Measurements from ENCODE around the gene ADCYAP1. TPM values are rescaled to one million over a fixed set of nuclear protein-coding genes. Genes with fewer than 3 reads are reported as not detected.

ADCYAP1 gene
- total RNA-seq, 1 experiment from 2014 or later = not detected

GRCh38 chr18:939166-939565 is 34.5 kb downstream of the ADCYAP1 start:
- no peak overlapping the region for H3K9ac ChIP-seq (ENCODE audit: low read length)
- H2AFZ ChIP-seq (ENCODE audit: low read length) = no peak overlapping the region
- H3K27me3 ChIP-seq (ENCODE audit: low read length) = no peaks in the 10 kb centered on the region
- no peak overlapping the region for H3K27ac ChIP-seq (ENCODE audit: low read length)
- no peak overlapping the region for H3K4me2 ChIP-seq (ENCODE audit: low read depth, low read length, poor library complexity, severe bottlenecking)
- H3K79me2 ChIP-seq (ENCODE audit: low read length) = no peaks in the 10 kb centered on the region
- H4K20me1 ChIP-seq (ENCODE audit: insufficient read depth, low read depth, low read length) = no peaks in the 10 kb centered on the region
- no peak for DNase-seq
- no peaks in the 10 kb centered on the region for H3K9me2 ChIP-seq (replicated peaks; ENCODE audit: insufficient read depth, low read length)
- no peaks in the 10 kb centered on the region for H3K36me3 ChIP-seq (ENCODE audit: insufficient read depth, low read length)
- no peaks in the 10 kb centered on the region for H3K4me1 ChIP-seq (ENCODE audit: low read length)
- no peaks in the 10 kb centered on the region for H3K9me3 ChIP-seq (ENCODE audit: low read length)
- no peak overlapping the region for H3K4me3 ChIP-seq (ENCODE audit: low read length)

- H3K79me2 ChIP-seq (ENCODE audit: low read length) = no peaks in the 10 kb centered on the region
- no peak overlapping the region for H3K4me2 ChIP-seq (ENCODE audit: low read depth, low read length, poor library complexity, severe bottlenecking)
Measured at GRCh38 chr18:939958-940357, 35.3 kb downstream of the ADCYAP1 start.

GRCh38 chr18:941331-941730 is 36.7 kb downstream of the ADCYAP1 start:
- no peaks in the 10 kb centered on the region for H3K4me1 ChIP-seq (ENCODE audit: low read length)
- H3K79me2 ChIP-seq (ENCODE audit: low read length) = no peaks in the 10 kb centered on the region
- H3K27ac ChIP-seq (ENCODE audit: low read length) = no peak overlapping the region
- no peaks in the 10 kb centered on the region for H4K20me1 ChIP-seq (ENCODE audit: insufficient read depth, low read depth, low read length)
- H2AFZ ChIP-seq (ENCODE audit: low read length) = no peak overlapping the region
- H3K9ac ChIP-seq (ENCODE audit: low read length) = no peak overlapping the region
- no peaks in the 10 kb centered on the region for H3K9me2 ChIP-seq (replicated peaks; ENCODE audit: insufficient read depth, low read length)
- no peaks in the 10 kb centered on the region for H3K27me3 ChIP-seq (ENCODE audit: low read length)
- H3K36me3 ChIP-seq (ENCODE audit: insufficient read depth, low read length) = no peaks in the 10 kb centered on the region
- H3K4me3 ChIP-seq (ENCODE audit: low read length) = no peak overlapping the region
- no peak for DNase-seq
- H3K9me3 ChIP-seq (ENCODE audit: low read length) = no peaks in the 10 kb centered on the region
- no peak overlapping the region for H3K4me2 ChIP-seq (ENCODE audit: low read depth, low read length, poor library complexity, severe bottlenecking)

More at GRCh38 chr18:939958-940357, 35.3 kb downstream of the ADCYAP1 start:
- Histone ChIP-seq H3K4me1 (ENCODE audit: low read length) (no peaks in the 10 kb centered on the region), H3K36me3 (ENCODE audit: insufficient read depth, low read length) (no peaks in the 10 kb centered on the region), H2AFZ (ENCODE audit: low read length) (no peak overlapping the region), H3K27ac (ENCODE audit: low read length) (no peak overlapping the region), H3K27me3 (ENCODE audit: low read length) (no peaks in the 10 kb centered on the region), H4K20me1 (ENCODE audit: insufficient read depth, low read depth, low read length) (no peaks in the 10 kb centered on the region), H3K9me2 (replicated peaks; ENCODE audit: insufficient read depth, low read length) (no peaks in the 10 kb centered on the region), H3K9me3 (ENCODE audit: low read length) (no peaks in the 10 kb centered on the region), H3K4me3 (ENCODE audit: low read length) (no peak overlapping the region), H3K9ac (ENCODE audit: low read length) (no peak overlapping the region)
- DNase-seq = no peak

GRCh38 chr18:944440-944839 is 39.8 kb downstream of the ADCYAP1 start:
- H3K27ac ChIP-seq (ENCODE audit: low read length) = no peak overlapping the region
- H2AFZ ChIP-seq (ENCODE audit: low read length) = no peak overlapping the region
- no peak overlapping the region for H3K4me2 ChIP-seq (ENCODE audit: low read depth, low read length, poor library complexity, severe bottlenecking)
- DNase-seq = no peak
- H3K9me3 ChIP-seq (ENCODE audit: low read length) = no peaks in the 10 kb centered on the region
- no peak overlapping the region for H3K4me3 ChIP-seq (ENCODE audit: low read length)
- H3K9me2 ChIP-seq (replicated peaks; ENCODE audit: insufficient read depth, low read length) = no peaks in the 10 kb centered on the region
- H3K36me3 ChIP-seq (ENCODE audit: insufficient read depth, low read length) = no peaks in the 10 kb centered on the region
- H3K79me2 ChIP-seq (ENCODE audit: low read length) = no peaks in the 10 kb centered on the region
- H3K27me3 ChIP-seq (ENCODE audit: low read length) = no peaks in the 10 kb centered on the region
- no peak overlapping the region for H3K9ac ChIP-seq (ENCODE audit: low read length)
- H3K4me1 ChIP-seq (ENCODE audit: low read length) = no peaks in the 10 kb centered on the region
- H4K20me1 ChIP-seq (ENCODE audit: insufficient read depth, low read depth, low read length) = no peaks in the 10 kb centered on the region

- Histone ChIP-seq H3K9me2 (replicated peaks; ENCODE audit: insufficient read depth, low read length) (no peaks in the 10 kb centered on the region), H3K27ac (ENCODE audit: low read length) (no peak overlapping the region), H3K4me3 (ENCODE audit: low read length) (no peak overlapping the region), H3K9me3 (ENCODE audit: low read length) (no peaks in the 10 kb centered on the region), H2AFZ (ENCODE audit: low read length) (no peak overlapping the region), H3K9ac (ENCODE audit: low read length) (no peak overlapping the region), H3K27me3 (ENCODE audit: low read length) (no peaks in the 10 kb centered on the region), H3K79me2 (ENCODE audit: low read length) (no peaks in the 10 kb centered on the region), H3K4me2 (ENCODE audit: low read depth, low read length, poor library complexity, severe bottlenecking) (no peak overlapping the region), H3K36me3 (ENCODE audit: insufficient read depth, low read length) (no peaks in the 10 kb centered on the region), H3K4me1 (ENCODE audit: low read length) (no peaks in the 10 kb centered on the region), H4K20me1 (ENCODE audit: insufficient read depth, low read depth, low read length) (no peaks in the 10 kb centered on the region)
- DNase-seq = no peak
Measured at GRCh38 chr18:949724-950631, 45.3 kb downstream of the ADCYAP1 start.

- no peak for DNase-seq
- H4K20me1 ChIP-seq (ENCODE audit: insufficient read depth, low read depth, low read length) = no peaks in the 10 kb centered on the region
- H3K27me3 ChIP-seq (ENCODE audit: low read length) = no peaks in the 10 kb centered on the region
- no peaks in the 10 kb centered on the region for H3K79me2 ChIP-seq (ENCODE audit: low read length)
- H3K9me3 ChIP-seq (ENCODE audit: low read length) = no peaks in the 10 kb centered on the region
- H2AFZ ChIP-seq (ENCODE audit: low read length) = no peak overlapping the region
- no peaks in the 10 kb centered on the region for H3K4me1 ChIP-seq (ENCODE audit: low read length)
- H3K27ac ChIP-seq (ENCODE audit: low read length) = no peak overlapping the region
- no peak overlapping the region for H3K4me2 ChIP-seq (ENCODE audit: low read depth, low read length, poor library complexity, severe bottlenecking)
- no peaks in the 10 kb centered on the region for H3K36me3 ChIP-seq (ENCODE audit: insufficient read depth, low read length)
- H3K9ac ChIP-seq (ENCODE audit: low read length) = no peak overlapping the region
- H3K4me3 ChIP-seq (ENCODE audit: low read length) = no peak overlapping the region
- H3K9me2 ChIP-seq (replicated peaks; ENCODE audit: insufficient read depth, low read length) = no peaks in the 10 kb centered on the region
Measured at GRCh38 chr18:950882-951495, 46.3 kb downstream of the ADCYAP1 start.

- H3K4me1 ChIP-seq (ENCODE audit: low read length) = no peaks in the 10 kb centered on the region
- H3K36me3 ChIP-seq (ENCODE audit: insufficient read depth, low read length) = no peaks in the 10 kb centered on the region
- no peaks in the 10 kb centered on the region for H3K27me3 ChIP-seq (ENCODE audit: low read length)
- no peak overlapping the region for H3K9ac ChIP-seq (ENCODE audit: low read length)
- H3K4me3 ChIP-seq (ENCODE audit: low read length) = no peak overlapping the region
- no peak for DNase-seq
- H3K27ac ChIP-seq (ENCODE audit: low read length) = no peak overlapping the region
- no peaks in the 10 kb centered on the region for H3K79me2 ChIP-seq (ENCODE audit: low read length)
- no peak overlapping the region for H2AFZ ChIP-seq (ENCODE audit: low read length)
- H3K4me2 ChIP-seq (ENCODE audit: low read depth, low read length, poor library complexity, severe bottlenecking) = no peak overlapping the region
- H3K9me2 ChIP-seq (replicated peaks; ENCODE audit: insufficient read depth, low read length) = no peaks in the 10 kb centered on the region
- H4K20me1 ChIP-seq (ENCODE audit: insufficient read depth, low read depth, low read length) = no peaks in the 10 kb centered on the region
- no peaks in the 10 kb centered on the region for H3K9me3 ChIP-seq (ENCODE audit: low read length)
Measured at GRCh38 chr18:955384-956066, 50.9 kb downstream of the ADCYAP1 start.

GRCh38 chr18:957829-958228 is 53.2 kb downstream of the ADCYAP1 start:
- Histone ChIP-seq H3K27ac (ENCODE audit: low read length) (no peak overlapping the region), H3K79me2 (ENCODE audit: low read length) (no peaks in the 10 kb centered on the region), H4K20me1 (ENCODE audit: insufficient read depth, low read depth, low read length) (no peaks in the 10 kb centered on the region), H3K27me3 (ENCODE audit: low read length) (no peaks in the 10 kb centered on the region), H3K4me1 (ENCODE audit: low read length) (no peaks in the 10 kb centered on the region), H3K9me2 (replicated peaks; ENCODE audit: insufficient read depth, low read length) (no peaks in the 10 kb centered on the region), H3K4me2 (ENCODE audit: low read depth, low read length, poor library complexity, severe bottlenecking) (no peak overlapping the region), H3K36me3 (ENCODE audit: insufficient read depth, low read length) (no peaks in the 10 kb centered on the region), H2AFZ (ENCODE audit: low read length) (no peak overlapping the region), H3K9ac (ENCODE audit: low read length) (no peak overlapping the region), H3K9me3 (ENCODE audit: low read length) (no peaks in the 10 kb centered on the region), H3K4me3 (ENCODE audit: low read length) (no peak overlapping the region)
- DNase-seq = no peak

All from Karpas-422 (cell line).